GM21367 (cell line): ENCODE data around the gene TET3.

Experiments
- ATAC-seq: cut with Tn5 transposase; IDR thresholded peaks from one replicate; pipeline ENCODE4 v1.9.1; 2021; ENCODE audit not compliant: unreplicated experiment

The TET3 gene

DNA sequence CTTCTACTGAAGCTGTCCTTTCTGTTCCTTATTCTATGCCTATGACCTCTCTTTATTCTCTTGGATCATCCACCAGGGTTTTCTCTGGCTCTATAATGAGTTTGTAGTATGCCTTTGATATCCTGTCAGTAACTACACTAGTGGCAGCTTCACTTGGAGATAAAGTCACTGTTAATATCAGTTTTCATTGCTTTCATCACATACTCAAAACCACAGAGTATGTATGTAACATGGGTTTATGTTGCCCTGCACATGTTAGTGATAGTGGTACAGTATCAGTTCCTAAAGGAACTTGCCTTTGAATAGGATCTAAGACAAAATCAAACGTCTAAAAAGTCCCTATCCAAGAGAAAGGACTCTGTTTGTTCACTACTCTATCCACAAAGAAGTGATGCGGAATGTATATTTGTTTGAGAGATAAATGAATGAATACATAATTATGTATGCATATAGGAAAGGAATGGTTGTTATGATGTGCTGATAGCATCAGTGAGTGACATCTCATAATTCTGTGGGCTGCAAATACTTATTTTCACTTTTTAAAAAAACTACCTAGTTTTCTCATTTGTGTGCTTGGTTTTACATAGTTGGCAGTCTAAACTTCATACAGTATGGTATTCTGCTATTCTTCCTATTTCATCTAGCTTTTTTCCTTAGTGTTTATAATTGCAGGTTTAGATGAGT is 45.1 kb downstream of the TET3 start:
- no peak for ATAC-seq

DNA sequence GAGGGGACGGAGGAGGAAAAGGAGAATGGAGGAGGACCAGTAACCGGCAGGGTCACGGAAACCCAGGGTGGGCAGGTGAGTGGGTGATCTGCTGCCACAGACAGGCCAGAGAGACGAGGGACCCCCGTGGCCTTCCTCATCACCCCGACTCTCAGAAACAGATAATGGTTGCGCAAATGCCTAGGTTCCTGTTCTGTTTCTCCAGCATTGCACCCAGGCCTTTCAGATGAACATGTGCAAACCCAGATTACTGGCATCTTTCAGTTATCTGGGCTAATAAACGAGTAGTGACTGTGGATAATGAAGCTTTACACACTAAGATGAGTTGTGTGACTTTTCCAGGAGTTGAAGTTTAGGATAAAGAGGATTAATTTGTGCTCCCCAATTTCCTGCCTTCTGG is 46.5 kb downstream of the TET3 start:
- ATAC-seq: no peak

DNA sequence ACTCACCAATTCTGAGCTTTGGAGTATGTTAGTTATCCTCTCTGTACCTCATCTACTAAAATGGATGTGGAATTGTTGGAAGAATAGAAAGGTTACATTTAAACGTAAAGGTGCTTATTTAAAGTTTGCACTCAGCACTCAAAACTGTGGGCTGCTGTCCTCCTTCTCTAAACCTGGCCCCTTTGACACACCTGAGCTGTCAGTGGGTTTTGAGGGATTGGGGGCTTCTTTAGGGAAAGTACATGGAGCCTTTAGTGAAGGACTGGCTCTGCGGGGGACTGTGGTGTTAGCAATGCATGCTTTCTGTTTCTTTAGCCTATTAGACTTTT is 47.2 kb downstream of the TET3 start:
- ATAC-seq: no peak

DNA sequence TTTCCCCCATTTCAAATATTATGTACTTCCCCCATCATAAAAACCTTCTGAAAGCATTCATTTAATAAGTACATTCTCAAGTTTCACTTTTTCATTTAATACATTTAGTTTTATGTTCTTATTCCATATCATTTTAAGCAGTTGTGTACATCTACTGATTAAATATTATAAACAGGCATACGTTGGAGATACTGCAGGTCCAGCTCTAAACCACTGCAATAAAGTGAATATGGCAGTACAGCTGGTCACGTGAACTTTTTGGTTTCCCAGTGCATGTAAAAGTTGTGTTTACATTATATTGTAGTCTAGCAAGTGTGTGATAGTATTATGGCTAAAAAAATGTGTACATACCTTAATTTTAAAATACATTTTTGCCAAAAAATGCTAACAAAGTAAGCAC is 48.7 kb downstream of the TET3 start:
- ATAC-seq: no peak
